ENCODE results near the gene SMARCAL1. TPM values are rescaled to one million over a fixed set of nuclear protein-coding genes. Genes with fewer than 3 reads are reported as not detected.

Gene SMARCAL1
- total RNA-seq, 1 experiment from 2014 or later, result 9.2 TPM

GRCh38 chr2:216392945-216393840 is 19.1 kb upstream of the SMARCAL1 start:
- DNase-seq (ENCODE audit: low read depth), result no peak

- DNase-seq (ENCODE audit: low read depth), result no peak
Measured at GRCh38 chr2:216394881-216395280, 17.4 kb upstream of the SMARCAL1 start.

- no peak for DNase-seq (ENCODE audit: low read depth)
Measured at GRCh38 chr2:216399621-216400020, 12.7 kb upstream of the SMARCAL1 start.

GRCh38 chr2:216402751-216403150 is 9.5 kb upstream of the SMARCAL1 start:
- DNase-seq (ENCODE audit: low read depth), result no peak

GRCh38 chr2:216404010-216404618 is 8.2 kb upstream of the SMARCAL1 start:
- DNase-seq (ENCODE audit: low read depth), result peak; percentile 28

GRCh38 chr2:216405588-216405987 is 6.7 kb upstream of the SMARCAL1 start:
- DNase-seq (ENCODE audit: low read depth), result no peak

- DNase-seq (ENCODE audit: low read depth), result no peak
Measured at GRCh38 chr2:216406826-216407225, 5.5 kb upstream of the SMARCAL1 start.

- no peak for DNase-seq (ENCODE audit: low read depth)
Measured at GRCh38 chr2:216408426-216409290, 3.6 kb upstream of the SMARCAL1 start.

GRCh38 chr2:216410550-216410949 is 1.7 kb upstream of the SMARCAL1 start:
- no peak for DNase-seq (ENCODE audit: low read depth)

GRCh38 chr2:216413882-216414281 is 1.6 kb downstream of the SMARCAL1 start:
- no peak for DNase-seq (ENCODE audit: low read depth)

GRCh38 chr2:216414772-216415319 is 2.6 kb downstream of the SMARCAL1 start:
- DNase-seq (ENCODE audit: low read depth), result no peak

- no peak for DNase-seq (ENCODE audit: low read depth)
Measured at GRCh38 chr2:216415541-216415940, 3.3 kb downstream of the SMARCAL1 start.

GRCh38 chr2:216416571-216417307 is 4.5 kb downstream of the SMARCAL1 start:
- DNase-seq (ENCODE audit: low read depth), result no peak

GRCh38 chr2:216418981-216419380 is 6.7 kb downstream of the SMARCAL1 start:
- DNase-seq (ENCODE audit: low read depth), result no peak

GRCh38 chr2:216420367-216421101 is 8.2 kb downstream of the SMARCAL1 start:
- no peak for DNase-seq (ENCODE audit: low read depth)

- no peak for DNase-seq (ENCODE audit: low read depth)
Measured at GRCh38 chr2:216423071-216423470, 10.8 kb downstream of the SMARCAL1 start.

- DNase-seq (ENCODE audit: low read depth), result no peak
Measured at GRCh38 chr2:216424274-216424673, 12.0 kb downstream of the SMARCAL1 start.

GRCh38 chr2:216425008-216425787 is 12.9 kb downstream of the SMARCAL1 start:
- DNase-seq (ENCODE audit: low read depth), result no peak

GRCh38 chr2:216426166-216426777 is 14.0 kb downstream of the SMARCAL1 start:
- DNase-seq (ENCODE audit: low read depth), result no peak

All from LHCN-M2 (cell line).